ENCODE results near the gene ADAM12. TPM values are rescaled to one million over a fixed set of nuclear protein-coding genes. Genes with fewer than 3 reads are reported as not detected.

The ADAM12 gene
- total RNA-seq, 2 experiments from 2014 or later = 1.2 to 1.7 TPM

GRCh38 chr10:126029999-126030398 is 358.3 kb downstream of the ADAM12 start:
- H3K27me3 Mint-ChIP-seq = no peaks in the 10 kb centered on the region
- H3K4me3 Mint-ChIP-seq = no peak overlapping the region
- peaks cover 8% of the 10 kb centered on the region for H3K9me3 Mint-ChIP-seq (ENCODE audit: low read depth)
- ChIA-PET CTCF (no interaction called here), POLR2A (no interaction called here)
- no peak overlapping the region for H3K27ac Mint-ChIP-seq
- intact Hi-C loops (cut with DNase I, micrococcal nuclease) = no loop called here
- H3K36me3 Mint-ChIP-seq (ENCODE audit: low read depth) = no peaks in the 10 kb centered on the region
- ATAC-seq = no peak
- no peak for DNase-seq
- H3K4me1 Mint-ChIP-seq = no peaks in the 10 kb centered on the region

- H3K27ac Mint-ChIP-seq = no peak overlapping the region
- no peaks in the 10 kb centered on the region for H3K4me1 Mint-ChIP-seq
- no peaks in the 10 kb centered on the region for H3K27me3 Mint-ChIP-seq
- peaks cover 4% of the 10 kb centered on the region for H3K9me3 Mint-ChIP-seq (ENCODE audit: low read depth)
- ChIA-PET POLR2A (no interaction called here), CTCF (no interaction called here)
- no peaks in the 10 kb centered on the region for H3K36me3 Mint-ChIP-seq (ENCODE audit: low read depth)
- no peak overlapping the region for H3K4me3 Mint-ChIP-seq
- DNase-seq (no peak), ATAC-seq (no peak)
- intact Hi-C loops (cut with DNase I, micrococcal nuclease) = no loop called here
Observed at GRCh38 chr10:126027692-126028091, 360.6 kb downstream of the ADAM12 start.

- Mint-ChIP-seq H3K36me3 (ENCODE audit: low read depth) (no peaks in the 10 kb centered on the region), H3K27me3 (no peaks in the 10 kb centered on the region), H3K4me1 (no peaks in the 10 kb centered on the region), H3K27ac (no peak overlapping the region), H3K9me3 (ENCODE audit: low read depth) (no peaks in the 10 kb centered on the region), H3K4me3 (no peak overlapping the region)
- CTCF ChIA-PET = interaction anchor here (1.0 kb wide), 1 partner anchor 10 kb away, joined by 3 read pairs; no protein-coding TSS in a partner anchor
- ATAC-seq = no peak
- POLR2A ChIA-PET = interaction anchor here (0.6 kb wide), 1 partner anchor 57 kb away, joined by 3 read pairs; no protein-coding TSS in a partner anchor
- intact Hi-C loops (cut with DNase I, micrococcal nuclease) = no loop called here
- no peak for DNase-seq
Observed at GRCh38 chr10:126022841-126023240, 365.4 kb downstream of the ADAM12 start.

- Mint-ChIP-seq H3K9me3 (ENCODE audit: low read depth) (no peaks in the 10 kb centered on the region), H3K4me3 (no peak overlapping the region), H3K27ac (no peak overlapping the region), H3K27me3 (no peaks in the 10 kb centered on the region), H3K4me1 (no peaks in the 10 kb centered on the region), H3K36me3 (ENCODE audit: low read depth) (no peaks in the 10 kb centered on the region)
- ChIA-PET CTCF (no interaction called here), POLR2A (no interaction called here)
- DNase-seq (no peak), ATAC-seq (no peak)
- intact Hi-C loops (cut with DNase I, micrococcal nuclease) = no loop called here
Observed at GRCh38 chr10:126021833-126022500, 366.3 kb downstream of the ADAM12 start.

GRCh38 chr10:126017961-126018560 is 370.2 kb downstream of the ADAM12 start:
- ChIA-PET POLR2A (no interaction called here), CTCF (no interaction called here)
- no peaks in the 10 kb centered on the region for H3K9me3 Mint-ChIP-seq (ENCODE audit: low read depth)
- intact Hi-C loops (cut with DNase I, micrococcal nuclease) = no loop called here
- H3K4me1 Mint-ChIP-seq = peaks cover 6% of the 10 kb centered on the region
- DNase-seq = no peak
- H3K27ac Mint-ChIP-seq = no peak overlapping the region
- peaks cover 3% of the 10 kb centered on the region for H3K27me3 Mint-ChIP-seq
- H3K36me3 Mint-ChIP-seq (ENCODE audit: low read depth) = no peaks in the 10 kb centered on the region
- H3K4me3 Mint-ChIP-seq = no peak overlapping the region
- no peak for ATAC-seq

GRCh38 chr10:126016882-126017281 is 371.4 kb downstream of the ADAM12 start:
- Mint-ChIP-seq H3K27ac (no peak overlapping the region), H3K27me3 (peaks cover 3% of the 10 kb centered on the region), H3K4me3 (no peak overlapping the region), H3K4me1 (peaks cover 6% of the 10 kb centered on the region), H3K9me3 (ENCODE audit: low read depth) (no peaks in the 10 kb centered on the region), H3K36me3 (ENCODE audit: low read depth) (no peaks in the 10 kb centered on the region)
- intact Hi-C loops (cut with DNase I, micrococcal nuclease) = no loop called here
- ATAC-seq (no peak), DNase-seq (no peak)
- CTCF ChIA-PET = interaction anchor here (1.0 kb wide), 1 partner anchor 29 kb away, joined by 5 read pairs; no protein-coding TSS in a partner anchor
- POLR2A ChIA-PET = no interaction called here

GRCh38 chr10:126016156-126016805 is 372.0 kb downstream of the ADAM12 start:
- DNase-seq = no peak
- H3K36me3 Mint-ChIP-seq (ENCODE audit: low read depth) = no peaks in the 10 kb centered on the region

GRCh38 chr10:126015413-126015812 is 372.9 kb downstream of the ADAM12 start:
- Mint-ChIP-seq H3K27ac (no peak overlapping the region), H3K4me3 (no peak overlapping the region), H3K36me3 (ENCODE audit: low read depth) (no peaks in the 10 kb centered on the region), H3K9me3 (ENCODE audit: low read depth) (no peaks in the 10 kb centered on the region), H3K27me3 (peaks cover 3% of the 10 kb centered on the region), H3K4me1 (peaks cover 6% of the 10 kb centered on the region)
- ChIA-PET POLR2A (no interaction called here), CTCF (no interaction called here)
- intact Hi-C loops (cut with DNase I, micrococcal nuclease) = no loop called here
- ATAC-seq (no peak), DNase-seq (no peak)

More at GRCh38 chr10:126016156-126016805, 372.0 kb downstream of the ADAM12 start:
- no peak for ATAC-seq
- no peaks in the 10 kb centered on the region for H3K9me3 Mint-ChIP-seq (ENCODE audit: low read depth)
- no peak overlapping the region for H3K4me3 Mint-ChIP-seq
- ChIA-PET POLR2A (no interaction called here), CTCF (interaction anchor here (1.0 kb wide), 1 partner anchor 30 kb away, joined by 5 read pairs; no protein-coding TSS in a partner anchor)
- peaks cover 3% of the 10 kb centered on the region for H3K27me3 Mint-ChIP-seq
- H3K27ac Mint-ChIP-seq = no peak overlapping the region
- intact Hi-C loops (cut with DNase I, micrococcal nuclease) = no loop called here
- peaks cover 6% of the 10 kb centered on the region for H3K4me1 Mint-ChIP-seq

- Mint-ChIP-seq H3K9me3 (ENCODE audit: low read depth) (no peaks in the 10 kb centered on the region), H3K36me3 (ENCODE audit: low read depth) (no peaks in the 10 kb centered on the region), H3K4me1 (peaks cover 6% of the 10 kb centered on the region), H3K27me3 (peaks cover 3% of the 10 kb centered on the region), H3K27ac (no peak overlapping the region), H3K4me3 (no peak overlapping the region)
- ChIA-PET CTCF (no interaction called here), POLR2A (no interaction called here)
- ATAC-seq (no peak), DNase-seq (no peak)
- intact Hi-C loops (cut with DNase I, micrococcal nuclease) = no loop called here
Observed at GRCh38 chr10:126014309-126014708, 374.0 kb downstream of the ADAM12 start.

GRCh38 chr10:126013489-126014281 is 374.6 kb downstream of the ADAM12 start:
- H3K27ac Mint-ChIP-seq = no peak overlapping the region
- H3K36me3 Mint-ChIP-seq (ENCODE audit: low read depth) = no peaks in the 10 kb centered on the region
- DNase-seq (peak; percentile 28), ATAC-seq (peak; percentile 60)
- ChIA-PET POLR2A (no interaction called here), CTCF (no interaction called here)
- H3K4me1 Mint-ChIP-seq = peaks cover 6% of the 10 kb centered on the region
- H3K4me3 Mint-ChIP-seq = no peak overlapping the region
- intact Hi-C loops (cut with DNase I, micrococcal nuclease) = no loop called here
- H3K9me3 Mint-ChIP-seq (ENCODE audit: low read depth) = no peaks in the 10 kb centered on the region
- H3K27me3 Mint-ChIP-seq = peaks cover 3% of the 10 kb centered on the region

- CTCF ChIA-PET = no interaction called here
- peaks cover 6% of the 10 kb centered on the region for H3K4me1 Mint-ChIP-seq
- intact Hi-C loops (cut with DNase I, micrococcal nuclease) = no loop called here
Observed at GRCh38 chr10:126012485-126012884, 375.8 kb downstream of the ADAM12 start.

More at GRCh38 chr10:126012485-126012884, 375.8 kb downstream of the ADAM12 start:
- ATAC-seq (no peak), DNase-seq (no peak)
- Mint-ChIP-seq H3K9me3 (ENCODE audit: low read depth) (no peaks in the 10 kb centered on the region), H3K27ac (no peak overlapping the region), H3K36me3 (ENCODE audit: low read depth) (no peaks in the 10 kb centered on the region), H3K4me3 (no peak overlapping the region), H3K27me3 (peaks cover 3% of the 10 kb centered on the region)
- POLR2A ChIA-PET = no interaction called here

All from activated CD4-positive, alpha-beta T cell treated with anti-CD3 and anti-CD28 coated beads for 36 hours (primary cell).